Sigmoid colon (tissue), 4 donors: ENCODE data around the gene ELFN2.

Experiments used
- POLR2A ChIP-seq, 2 donors: fragments of 450-650 bp; IDR thresholded peaks; one replicate each; pipeline ENCODE4 v1.6.1; 2016; ENCODE audit warnings: antibody characterized with exemption in 2 of 2, mild to moderate bottlenecking in 2 of 2, moderate library complexity in 2 of 2
- POLR2AphosphoS5 ChIP-seq, 4 donors: sonication (generic); formaldehyde crosslinking; IDR thresholded peaks; one replicate each; pipeline ENCODE4 v1.6.1; 2017; ENCODE audit warnings: antibody characterized with exemption in 4 of 4
- TF ChIP-seq, protein P1 (sequence below), 4 experiments: fragments of 450-650 bp in 3 of 4; fragments of 200-600 bp in 1 of 4; IDR thresholded peaks; one replicate each; pipeline ENCODE4 v1.5.1; 2016 to 2019; ENCODE audit warnings: antibody characterized with exemption in 4 of 4, mild to moderate bottlenecking in 3 of 4, moderate library complexity in 2 of 4

DNA sequence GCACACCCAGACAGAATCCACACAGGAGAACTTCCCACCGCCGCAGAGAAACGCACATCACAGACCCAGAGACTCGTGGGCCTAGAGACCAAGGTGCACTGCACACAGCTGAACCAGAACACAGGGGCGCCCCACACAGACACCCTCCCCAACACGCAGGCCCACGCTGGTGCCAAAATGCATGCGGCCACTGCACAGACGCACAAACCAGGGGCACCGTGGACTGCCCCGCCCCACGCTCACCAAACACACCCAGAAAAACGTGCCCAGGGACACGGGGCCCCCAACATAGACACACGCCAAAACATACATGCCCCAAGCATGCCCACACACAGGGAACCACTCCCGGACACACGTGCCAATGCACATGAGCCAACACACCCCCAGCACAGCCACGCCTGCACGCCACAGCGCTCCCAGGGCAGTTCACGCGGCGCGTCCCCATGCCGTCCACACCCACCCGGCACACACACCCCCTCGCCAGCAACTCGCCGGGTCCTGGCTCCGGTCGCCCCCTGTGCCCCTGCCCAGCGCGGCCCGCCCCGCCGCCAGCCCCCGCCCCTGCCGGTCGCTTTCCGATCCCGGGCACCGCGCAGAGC lies 7.8 kb downstream of the ELFN2 start:
- no peak for TF ChIP-seq POLR2AphosphoS5 (IDR thresholded peaks at IDR 0.05)
- TF ChIP-seq, protein P1, sequence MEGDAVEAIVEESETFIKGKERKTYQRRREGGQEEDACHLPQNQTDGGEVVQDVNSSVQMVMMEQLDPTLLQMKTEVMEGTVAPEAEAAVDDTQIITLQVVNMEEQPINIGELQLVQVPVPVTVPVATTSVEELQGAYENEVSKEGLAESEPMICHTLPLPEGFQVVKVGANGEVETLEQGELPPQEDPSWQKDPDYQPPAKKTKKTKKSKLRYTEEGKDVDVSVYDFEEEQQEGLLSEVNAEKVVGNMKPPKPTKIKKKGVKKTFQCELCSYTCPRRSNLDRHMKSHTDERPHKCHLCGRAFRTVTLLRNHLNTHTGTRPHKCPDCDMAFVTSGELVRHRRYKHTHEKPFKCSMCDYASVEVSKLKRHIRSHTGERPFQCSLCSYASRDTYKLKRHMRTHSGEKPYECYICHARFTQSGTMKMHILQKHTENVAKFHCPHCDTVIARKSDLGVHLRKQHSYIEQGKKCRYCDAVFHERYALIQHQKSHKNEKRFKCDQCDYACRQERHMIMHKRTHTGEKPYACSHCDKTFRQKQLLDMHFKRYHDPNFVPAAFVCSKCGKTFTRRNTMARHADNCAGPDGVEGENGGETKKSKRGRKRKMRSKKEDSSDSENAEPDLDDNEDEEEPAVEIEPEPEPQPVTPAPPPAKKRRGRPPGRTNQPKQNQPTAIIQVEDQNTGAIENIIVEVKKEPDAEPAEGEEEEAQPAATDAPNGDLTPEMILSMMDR (IDR thresholded peaks at IDR 0.05), result no peak
- TF ChIP-seq POLR2A (IDR thresholded peaks at IDR 0.05), result no peak
